Measurements from ENCODE around the gene GALNT13.
A peak's percentile ranks its signal among the peaks of the same experiment; 100 is the strongest.

The GALNT13 gene

GRCh38 chr2:154223726-154224125, 352.0 kb downstream of the GALNT13 start:
- no peak for DNase-seq (ENCODE audit: low spot score)

- peak; percentile 47 for DNase-seq (ENCODE audit: low spot score)
Observed at GRCh38 chr2:154226931-154227330, 355.2 kb downstream of the GALNT13 start.

GRCh38 chr2:154228566-154229280, 357.0 kb downstream of the GALNT13 start:
- DNase-seq (ENCODE audit: low spot score) = no peak

- no peak for DNase-seq (ENCODE audit: low spot score)
Observed at GRCh38 chr2:154229966-154230365, 358.2 kb downstream of the GALNT13 start.

GRCh38 chr2:154231021-154231420, 359.3 kb downstream of the GALNT13 start:
- no peak for DNase-seq (ENCODE audit: low spot score)

- no peak for DNase-seq (ENCODE audit: low spot score)
Observed at GRCh38 chr2:154233231-154233630, 361.5 kb downstream of the GALNT13 start.

- no peak for DNase-seq (ENCODE audit: low spot score)
Observed at GRCh38 chr2:154238252-154238651, 366.5 kb downstream of the GALNT13 start.

- DNase-seq (ENCODE audit: low spot score) = no peak
Observed at GRCh38 chr2:154240316-154240715, 368.6 kb downstream of the GALNT13 start.

GRCh38 chr2:154240921-154241379, 369.2 kb downstream of the GALNT13 start:
- DNase-seq (ENCODE audit: low spot score) = no peak

- no peak for DNase-seq (ENCODE audit: low spot score)
Observed at GRCh38 chr2:154242687-154243086, 371.0 kb downstream of the GALNT13 start.

GRCh38 chr2:154243685-154244084, 372.0 kb downstream of the GALNT13 start:
- no peak for DNase-seq (ENCODE audit: low spot score)

GRCh38 chr2:154244932-154245331, 373.2 kb downstream of the GALNT13 start:
- no peak for DNase-seq (ENCODE audit: low spot score)

GRCh38 chr2:154247503-154247902, 375.8 kb downstream of the GALNT13 start:
- no peak for DNase-seq (ENCODE audit: low spot score)

- DNase-seq (ENCODE audit: low spot score) = no peak
Observed at GRCh38 chr2:154256136-154256535, 384.4 kb downstream of the GALNT13 start.

GRCh38 chr2:154259030-154259429, 387.3 kb downstream of the GALNT13 start:
- no peak for DNase-seq (ENCODE audit: low spot score)

GRCh38 chr2:154261473-154262027, 389.8 kb downstream of the GALNT13 start:
- DNase-seq (ENCODE audit: low spot score) = no peak

GRCh38 chr2:154263206-154263605, 391.5 kb downstream of the GALNT13 start:
- DNase-seq (ENCODE audit: low spot score) = no peak

- no peak for DNase-seq (ENCODE audit: low spot score)
Observed at GRCh38 chr2:154264024-154264423, 392.3 kb downstream of the GALNT13 start.

GRCh38 chr2:154267983-154268382, 396.3 kb downstream of the GALNT13 start:
- no peak for DNase-seq (ENCODE audit: low spot score)

- no peak for DNase-seq (ENCODE audit: low spot score)
Observed at GRCh38 chr2:154280543-154280942, 408.8 kb downstream of the GALNT13 start.

GRCh38 chr2:154289870-154290269, 418.1 kb downstream of the GALNT13 start:
- DNase-seq (ENCODE audit: low spot score) = no peak

- DNase-seq (ENCODE audit: low spot score) = no peak
Observed at GRCh38 chr2:154291511-154291910, 419.8 kb downstream of the GALNT13 start.

- DNase-seq (ENCODE audit: low spot score) = no peak
Observed at GRCh38 chr2:154291927-154292326, 420.2 kb downstream of the GALNT13 start.

- no peak for DNase-seq (ENCODE audit: low spot score)
Observed at GRCh38 chr2:154293864-154294263, 422.1 kb downstream of the GALNT13 start.
